OCI-LY3 (cell line): Measurements from ENCODE around the gene NT5M.

Source experiments
- H2AFZ ChIP-seq: fragments of 200-600, 300-600 bp; shearing (Covaris generic); 2 replicates; pipeline ENCODE4 v1.6.0; 2014; ENCODE audit warnings: antibody characterized with exemption, low read depth, low read length
- H3K27ac ChIP-seq: fragments of 200-600, 300-600 bp; sonication (generic); 2 replicates; pipeline ENCODE4 v1.5.1; 2014; ENCODE audit warnings: mild to moderate bottlenecking, low read length, moderate library complexity, mixed read lengths
- H3K27me3 ChIP-seq: fragments of 200-600, 300-600 bp; sonication (generic); 2 replicates; pipeline ENCODE4 v1.6.1; 2014; ENCODE audit warnings: low read depth, low read length, mixed read lengths
- H3K36me3 ChIP-seq: fragments of 200-600, 300-600 bp; sonication (generic); replicated peaks from 2 replicates; pipeline ENCODE3; 2014; ENCODE audit warnings: low read depth, low read length, mixed read lengths
- H3K4me1 ChIP-seq: fragments of 300-600, 200-600 bp; sonication (generic); 2 replicates; pipeline ENCODE4 v1.6.1; 2014; ENCODE audit warnings: low read length, mixed read lengths
- H3K4me2 ChIP-seq: fragments of 200-600, 300-600 bp; sonication (generic); 2 replicates; pipeline ENCODE4 v1.6.1; 2014; ENCODE audit warnings: low read length, mixed read lengths
- H3K4me3 ChIP-seq: fragments of 300-600, 200-600 bp; sonication (generic); 2 replicates; pipeline ENCODE4 v1.5.1; 2014; ENCODE audit warnings: antibody characterized with exemption, mild to moderate bottlenecking, low read length, moderate library complexity
- H3K79me2 ChIP-seq: fragments of 300-600, 200-600 bp; shearing (Covaris generic); 2 replicates; pipeline ENCODE4 v1.6.1; 2014; ENCODE audit warnings: mild to moderate bottlenecking, low read length, mixed read lengths
- H3K9ac ChIP-seq: fragments of 300-600, 200-600 bp; shearing (Covaris generic); 2 replicates; pipeline ENCODE4 v1.6.0; 2014; ENCODE audit warnings: mild to moderate bottlenecking, low read length, moderate library complexity
- H3K9me3 ChIP-seq: fragments of 200-600, 300-600 bp; shearing (Covaris generic); 2 replicates; pipeline ENCODE4 v1.6.1; 2014; ENCODE audit warnings: low read length, mixed read lengths; ENCODE audit not compliant: insufficient read depth
- H4K20me1 ChIP-seq: fragments of 200-600, 300-600 bp; sonication (generic); 2 replicates; pipeline ENCODE4 v1.6.1; 2016; ENCODE audit warnings: low read length, mixed read lengths; ENCODE audit not compliant: insufficient read depth
- EZH2phosphoT487 ChIP-seq: fragments of 200-600 bp; shearing (Covaris generic); IDR thresholded peaks from 2 replicates; pipeline ENCODE4 v1.6.1; 2018; ENCODE audit warnings: antibody characterized with exemption, mixed run types, low read depth
- TF ChIP-seq, protein P1 (sequence below): fragments of 200-600, 300-600 bp; sonication (generic); IDR thresholded peaks from 2 replicates; pipeline ENCODE4 v1.5.1; 2014; ENCODE audit warnings: antibody characterized with exemption, low read length, low read depth

Gene NT5M

DNA sequence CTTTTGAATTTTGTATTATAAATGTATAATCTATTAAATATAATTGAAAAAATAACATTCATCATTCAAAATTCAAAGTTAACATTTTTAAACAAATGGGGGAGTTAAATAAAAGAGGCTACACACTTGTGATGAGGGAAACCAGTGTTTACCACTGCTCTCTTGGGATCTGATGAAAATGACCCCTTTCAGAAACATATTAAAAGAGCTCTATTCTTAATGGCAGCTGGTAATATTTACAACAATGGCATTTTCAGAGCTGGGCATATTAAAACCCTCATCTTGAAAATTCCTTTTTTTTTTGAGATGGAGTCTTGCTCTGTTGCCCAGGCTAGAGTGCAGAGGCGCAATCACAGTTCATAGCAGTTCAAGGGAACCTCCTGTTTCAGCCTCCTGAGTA is 46.9 kb upstream of the NT5M start:
- Histone ChIP-seq H3K79me2 (no peaks in the 10 kb centered on the region), H3K4me1 (no peaks in the 10 kb centered on the region), H3K9me3 (no peaks in the 10 kb centered on the region), H2AFZ (no peak overlapping the region), H3K4me3 (no peak overlapping the region), H3K4me2 (no peak overlapping the region), H4K20me1 (no peaks in the 10 kb centered on the region), H3K27me3 (no peaks in the 10 kb centered on the region), H3K36me3 (peaks cover 23% of the 10 kb centered on the region), H3K27ac (no peak overlapping the region), H3K9ac (no peak overlapping the region)
- TF ChIP-seq EZH2phosphoT487, result no peak
- TF ChIP-seq, protein P1, sequence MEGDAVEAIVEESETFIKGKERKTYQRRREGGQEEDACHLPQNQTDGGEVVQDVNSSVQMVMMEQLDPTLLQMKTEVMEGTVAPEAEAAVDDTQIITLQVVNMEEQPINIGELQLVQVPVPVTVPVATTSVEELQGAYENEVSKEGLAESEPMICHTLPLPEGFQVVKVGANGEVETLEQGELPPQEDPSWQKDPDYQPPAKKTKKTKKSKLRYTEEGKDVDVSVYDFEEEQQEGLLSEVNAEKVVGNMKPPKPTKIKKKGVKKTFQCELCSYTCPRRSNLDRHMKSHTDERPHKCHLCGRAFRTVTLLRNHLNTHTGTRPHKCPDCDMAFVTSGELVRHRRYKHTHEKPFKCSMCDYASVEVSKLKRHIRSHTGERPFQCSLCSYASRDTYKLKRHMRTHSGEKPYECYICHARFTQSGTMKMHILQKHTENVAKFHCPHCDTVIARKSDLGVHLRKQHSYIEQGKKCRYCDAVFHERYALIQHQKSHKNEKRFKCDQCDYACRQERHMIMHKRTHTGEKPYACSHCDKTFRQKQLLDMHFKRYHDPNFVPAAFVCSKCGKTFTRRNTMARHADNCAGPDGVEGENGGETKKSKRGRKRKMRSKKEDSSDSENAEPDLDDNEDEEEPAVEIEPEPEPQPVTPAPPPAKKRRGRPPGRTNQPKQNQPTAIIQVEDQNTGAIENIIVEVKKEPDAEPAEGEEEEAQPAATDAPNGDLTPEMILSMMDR, result no peak

DNA sequence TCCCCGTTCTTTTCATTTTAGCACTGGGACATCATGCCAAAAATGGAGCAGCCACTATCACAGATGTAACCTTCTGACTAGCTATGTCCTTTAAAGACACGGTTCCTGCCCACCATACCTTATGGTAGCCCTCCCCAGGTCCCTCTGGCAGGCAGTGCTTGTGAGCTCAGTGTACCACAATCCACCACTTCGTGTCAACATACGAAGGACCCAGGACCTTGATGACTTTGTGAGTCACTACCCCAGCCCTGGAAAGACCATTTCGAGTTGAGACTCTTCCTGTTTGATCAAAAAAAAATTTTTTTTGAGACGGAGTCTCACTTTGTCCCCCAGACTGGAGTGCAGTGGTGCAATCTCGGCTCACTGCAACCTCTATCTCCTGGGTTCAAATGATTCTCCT is 45.2 kb upstream of the NT5M start:
- Histone ChIP-seq H3K9ac (no peak overlapping the region), H3K4me1 (no peaks in the 10 kb centered on the region), H3K27me3 (no peaks in the 10 kb centered on the region), H3K9me3 (no peaks in the 10 kb centered on the region), H3K79me2 (no peaks in the 10 kb centered on the region), H3K4me2 (no peak overlapping the region), H3K36me3 (peaks cover 25% of the 10 kb centered on the region), H4K20me1 (no peaks in the 10 kb centered on the region), H2AFZ (no peak overlapping the region), H3K4me3 (no peak overlapping the region), H3K27ac (no peak overlapping the region)
- TF ChIP-seq, protein P1, result no peak
- no peak for TF ChIP-seq EZH2phosphoT487

DNA sequence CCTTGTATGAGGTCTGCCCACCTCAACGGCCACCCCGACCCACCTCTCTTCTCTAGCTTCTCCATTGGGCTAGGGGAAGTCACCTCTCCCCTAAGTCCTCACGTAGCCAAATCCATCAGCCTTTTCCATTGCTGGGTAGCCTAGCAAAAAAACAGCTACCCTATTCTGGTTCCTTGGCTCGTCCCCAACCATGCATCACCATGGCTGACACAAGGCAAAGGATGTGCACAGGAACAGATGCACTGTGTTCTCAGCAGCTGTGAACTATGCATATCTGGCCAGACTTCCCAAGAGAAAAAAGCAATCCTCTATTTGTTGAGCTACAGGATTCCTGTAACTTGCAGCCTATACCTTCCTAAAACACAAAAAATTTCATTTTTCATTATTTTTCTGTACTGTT is 44.2 kb upstream of the NT5M start:
- no peaks in the 10 kb centered on the region for H4K20me1 ChIP-seq
- H3K27ac ChIP-seq, result no peak overlapping the region
- no peak overlapping the region for H3K4me3 ChIP-seq
- no peaks in the 10 kb centered on the region for H3K27me3 ChIP-seq
- H3K4me2 ChIP-seq, result no peak overlapping the region
- no peaks in the 10 kb centered on the region for H3K4me1 ChIP-seq
- no peaks in the 10 kb centered on the region for H3K79me2 ChIP-seq
- TF ChIP-seq, protein P1, result no peak
- no peak for TF ChIP-seq EZH2phosphoT487
- H3K36me3 ChIP-seq, result peaks cover 26% of the 10 kb centered on the region
- no peaks in the 10 kb centered on the region for H3K9me3 ChIP-seq
- no peak overlapping the region for H3K9ac ChIP-seq
- no peak overlapping the region for H2AFZ ChIP-seq

DNA sequence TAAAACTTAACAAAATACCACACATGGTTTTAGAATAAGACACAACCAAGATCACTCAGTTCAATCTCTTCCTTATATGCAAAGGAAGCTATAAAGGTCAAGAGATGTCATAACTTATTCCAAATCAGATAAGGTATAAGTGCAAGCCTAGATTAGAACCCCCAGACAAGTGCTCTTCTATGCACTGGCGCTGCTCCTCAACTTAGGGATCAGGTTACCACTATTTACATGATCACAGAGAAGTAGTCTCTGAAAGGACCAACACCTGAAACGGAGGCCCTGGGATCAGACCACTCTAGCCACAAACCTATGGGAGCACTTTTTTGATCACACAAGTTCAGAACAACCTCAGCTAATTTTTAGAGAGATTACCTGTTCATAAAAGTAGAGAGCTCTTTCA is 38.7 kb upstream of the NT5M start:
- no peaks in the 10 kb centered on the region for H3K79me2 ChIP-seq
- no peaks in the 10 kb centered on the region for H3K4me1 ChIP-seq
- H4K20me1 ChIP-seq, result no peaks in the 10 kb centered on the region
- peaks cover 37% of the 10 kb centered on the region for H3K36me3 ChIP-seq
- TF ChIP-seq, protein P1, result no peak
- TF ChIP-seq EZH2phosphoT487, result no peak
- H3K27me3 ChIP-seq, result no peaks in the 10 kb centered on the region
- H3K4me2 ChIP-seq, result no peak overlapping the region
- no peak overlapping the region for H3K27ac ChIP-seq
- H3K4me3 ChIP-seq, result no peak overlapping the region
- no peak overlapping the region for H2AFZ ChIP-seq
- H3K9me3 ChIP-seq, result no peaks in the 10 kb centered on the region
- H3K9ac ChIP-seq, result no peak overlapping the region
